PC-3 (cell line): ENCODE results near the gene UBE2F. TPM values are rescaled to one million over a fixed set of nuclear protein-coding genes. Genes with fewer than 3 reads are reported as not detected.

ENCODE experiments used
- ATAC-seq: fragments of 200-7000 bp; cut with Tn5 transposase; 2 replicates; pipeline ENCODE4 v1.9.1; 2020; ENCODE audit warnings: mild to moderate bottlenecking, moderate library complexity
- BruUV-seq: library from RNA; stranded (reverse); fragments of 400-500 nt; replicated peaks from 2 replicates; lab custom pipeline; 2021; lab: Mats Ljungman, UMichigan
- CTCF ChIA-PET: fragments of 300-600 bp; sonication (Branson Sonifier 250); formaldehyde crosslinking; loops from one replicate; lab custom pipeline; 2022; ENCODE audit warnings: antibody characterized with exemption; lab: Charles Lee
- POLR2A ChIA-PET: fragments of 300-600 bp; sonication (Branson Sonifier 250); formaldehyde crosslinking; loops from one replicate; lab custom pipeline; 2022; ENCODE audit warnings: antibody characterized with exemption; ENCODE audit not compliant: unreplicated experiment; lab: Charles Lee
- DNase-seq: peaks from one replicate; pipeline ENCODE4 v3.0.0-alpha.2; 2015
- H2AFZ ChIP-seq: fragments of 300-600 bp; sonication (generic); 2 replicates; pipeline ENCODE4 v1.6.0; 2016; ENCODE audit warnings: antibody characterized with exemption, low read length
- H3F3A ChIP-seq: fragments of 300-600 bp; sonication (generic); one replicate; pipeline ENCODE4 v1.6.0; 2017; ENCODE audit warnings: antibody characterized with exemption, low read length, control low read depth, mild to moderate bottlenecking; ENCODE audit not compliant: unreplicated experiment
- H3K27ac ChIP-seq: fragments of 300-600 bp; sonication (generic); 2 replicates; pipeline ENCODE4 v1.5.1; 2016; ENCODE audit warnings: mild to moderate bottlenecking, low read length
- H3K27me3 ChIP-seq: fragments of 300-600 bp; sonication (generic); 2 replicates; pipeline ENCODE4 v1.6.1; 2016; ENCODE audit warnings: low read length, mixed read lengths
- H3K36me3 ChIP-seq: fragments of 300-600 bp; sonication (generic); 2 replicates; pipeline ENCODE4 v1.6.1; 2016; ENCODE audit warnings: low read depth, mixed run types, low read length, mixed read lengths
- H3K4me1 ChIP-seq: fragments of 300-600 bp; sonication (generic); 2 replicates; pipeline ENCODE4 v1.5.1; 2016; ENCODE audit warnings: low read length; ENCODE audit not compliant: insufficient read depth
- H3K4me2 ChIP-seq: fragments of 300-600 bp; sonication (generic); 2 replicates; pipeline ENCODE4 v1.6.0; 2016; ENCODE audit warnings: low read length
- H3K4me3 ChIP-seq: fragments of 300-600 bp; sonication (generic); 2 replicates; pipeline ENCODE4 v1.5.1; 2016; ENCODE audit warnings: mild to moderate bottlenecking, low read length, mixed read lengths
- H3K79me2 ChIP-seq: fragments of 300-600 bp; sonication (generic); 2 replicates; pipeline ENCODE4 v1.6.1; 2017; ENCODE audit warnings: low read length, mixed read lengths
- H3K9ac ChIP-seq: fragments of 300-600 bp; sonication (generic); 2 replicates; pipeline ENCODE4 v1.6.0; 2016; ENCODE audit warnings: mild to moderate bottlenecking, low read length
- H3K9me2 ChIP-seq: fragments of 300-600 bp; sonication (generic); replicated peaks from 2 replicates; pipeline ENCODE4 v1.6.1; 2016; ENCODE audit warnings: mixed run types, low read length, mixed read lengths
- H3K9me3 ChIP-seq: fragments of 300-600 bp; sonication (generic); 2 replicates; pipeline ENCODE4 v1.6.1; 2016; ENCODE audit warnings: low read length, mixed read lengths
- H4K20me1 ChIP-seq: fragments of 300-600 bp; sonication (generic); 2 replicates; pipeline ENCODE4 v1.6.1; 2016; ENCODE audit warnings: low read length, mixed read lengths
- CTCF ChIP-seq: fragments of 300-600 bp; sonication (generic); conservative IDR thresholded peaks from 2 replicates; pipeline ENCODE4 v1.5.1; 2017; ENCODE audit warnings: antibody characterized with exemption, low read depth, mild to moderate bottlenecking, low read length
- EZH2 ChIP-seq: fragments of 300-600 bp; sonication (generic); IDR thresholded peaks from one replicate; pipeline ENCODE4 v1.6.1; 2017; ENCODE audit warnings: antibody characterized with exemption, mild to moderate bottlenecking, low read length; ENCODE audit not compliant: unreplicated experiment
- EZH2phosphoT487 ChIP-seq: fragments of 300-600 bp; sonication (generic); IDR thresholded peaks from 2 replicates; pipeline ENCODE4 v1.6.1; 2018; ENCODE audit warnings: mild to moderate bottlenecking, antibody characterized with exemption, low read length, borderline replicate concordance
- intact Hi-C: fragments of 100-400 bp; cut with micrococcal nuclease; formaldehyde crosslinking; loops from 2 replicates; pipeline ENCODE4 v1.9.0; 2023
- total RNA-seq: library from RNA; depleted of rRNA; stranded (reverse); fragments of >200 nt; gene quantifications from 2 replicates; pipeline ENCODE4 v1.2.3, GENCODE V29; 2014

Gene UBE2F
- total RNA-seq, 1 experiment from 2014 or later = 57.8 TPM

GRCh38 chr2:237955640-237956401 lies 11.0 kb upstream of the UBE2F start:
- Histone ChIP-seq H3F3A (no peaks in the 10 kb centered on the region), H3K9me2 (no peaks in the 10 kb centered on the region), H3K79me2 (no peaks in the 10 kb centered on the region), H3K27ac (no peak overlapping the region), H3K36me3 (no peaks in the 10 kb centered on the region), H3K4me3 (no peak overlapping the region), H3K9me3 (no peaks in the 10 kb centered on the region), H3K4me2 (no peak overlapping the region), H3K9ac (no peak overlapping the region), H2AFZ (no peak overlapping the region), H3K4me1 (no peaks in the 10 kb centered on the region), H3K27me3 (no peaks in the 10 kb centered on the region), H4K20me1 (no peaks in the 10 kb centered on the region)
- ATAC-seq (no peak), DNase-seq (no peak)
- no peak for TF ChIP-seq EZH2phosphoT487
- no peak for TF ChIP-seq EZH2
- TF ChIP-seq CTCF = no peak
- CTCF ChIA-PET = no interaction called here
- POLR2A ChIA-PET = no interaction called here
- intact Hi-C loops = no loop called here
- BruUV-seq = no TSS peak

GRCh38 chr2:237956402-237956736 lies 10.4 kb upstream of the UBE2F start:
- ATAC-seq = no peak
- Histone ChIP-seq H3K9me3 (no peaks in the 10 kb centered on the region), H3K4me3 (no peak overlapping the region), H3K36me3 (no peaks in the 10 kb centered on the region), H3K27me3 (no peaks in the 10 kb centered on the region), H3K4me2 (no peak overlapping the region), H2AFZ (no peak overlapping the region), H4K20me1 (no peaks in the 10 kb centered on the region), H3F3A (no peaks in the 10 kb centered on the region), H3K27ac (no peak overlapping the region), H3K9ac (no peak overlapping the region), H3K79me2 (no peaks in the 10 kb centered on the region), H3K9me2 (no peaks in the 10 kb centered on the region), H3K4me1 (no peaks in the 10 kb centered on the region)
- POLR2A ChIA-PET = interaction anchor here (0.6 kb wide), 1 partner anchor 24 kb away, joined by 4 read pairs; no protein-coding TSS in a partner anchor
- no peak for DNase-seq
- no peak for TF ChIP-seq EZH2
- no peak for TF ChIP-seq CTCF
- TF ChIP-seq EZH2phosphoT487 = no peak
- intact Hi-C loops = no loop called here
- CTCF ChIA-PET = no interaction called here
- BruUV-seq = no TSS peak

GRCh38 chr2:237961637-237962036 lies 5.2 kb upstream of the UBE2F start:
- Histone ChIP-seq H3K4me2 (no peak overlapping the region), H3K9me2 (no peaks in the 10 kb centered on the region), H3K36me3 (peaks cover 7% of the 10 kb centered on the region; the same call in 1 of the 2 replicates), H2AFZ (no peak overlapping the region), H3K9ac (no peak overlapping the region), H3K79me2 (no peaks in the 10 kb centered on the region), H3K4me1 (peaks cover 26% of the 10 kb centered on the region), H3F3A (no peaks in the 10 kb centered on the region), H3K27me3 (no peaks in the 10 kb centered on the region), H4K20me1 (no peaks in the 10 kb centered on the region), H3K9me3 (peaks cover 12% of the 10 kb centered on the region), H3K4me3 (no peak overlapping the region), H3K27ac (no peak overlapping the region)
- BruUV-seq = no TSS peak
- intact Hi-C loops = no loop called here
- ATAC-seq (no peak), DNase-seq (no peak)
- ChIA-PET CTCF (no interaction called here), POLR2A (no interaction called here)
- no peak for TF ChIP-seq EZH2phosphoT487
- no peak for TF ChIP-seq EZH2
- TF ChIP-seq CTCF = no peak
